ENCODE results near the gene KRTAP10-11. TPM values are rescaled to one million over a fixed set of nuclear protein-coding genes. Genes with fewer than 3 reads are reported as not detected.
"Not testable (repeated sequence)": the region's sequence is repeated elsewhere in the genome, so short reads cannot be mapped to it uniquely, and the experiment has no call there.

The KRTAP10-11 gene
- not detected for total RNA-seq
- long read RNA-seq, result 0 reads

- Histone ChIP-seq H3K27me3 (ENCODE audit: low read depth) (peaks cover 22% of the 10 kb centered on the region), H3K9me3 (replicated peaks) (peaks cover 27% of the 10 kb centered on the region)
- H3K4me3 ChIP-seq; DNase-seq; H3K4me1 ChIP-seq; H3K27ac ChIP-seq (replicated peaks); intact Hi-C loops (cut with micrococcal nuclease); H3K36me3 ChIP-seq: not testable (repeated sequence)
Observed at GRCh38 chr21:44646366-44647221, at the start of gene KRTAP10-11. Gene KRTAP10-11, plus strand, starts transcription at chr21:44646414. Its CDS starts 45 bp downstream, at chr21:44646459.

- H3K4me3 ChIP-seq, result no peak overlapping the region
- H3K9me3 ChIP-seq (replicated peaks), result peaks cover 10% of the 10 kb centered on the region
- DNase-seq, result no peak
- no peak overlapping the region for H3K27ac ChIP-seq (replicated peaks)
- TF ChIP-seq CTCF (IDR thresholded peaks at IDR 0.05; ENCODE audit: borderline replicate concordance), result no peak
- intact Hi-C loops (cut with micrococcal nuclease), result no loop called here
- peaks cover 4% of the 10 kb centered on the region for H3K4me1 ChIP-seq
- H3K36me3 ChIP-seq, result no peaks in the 10 kb centered on the region
- peaks cover 50% of the 10 kb centered on the region for H3K27me3 ChIP-seq (ENCODE audit: low read depth)
Observed at GRCh38 chr21:44598061-44598460, 48.2 kb upstream of the KRTAP10-11 start.

DNA sequence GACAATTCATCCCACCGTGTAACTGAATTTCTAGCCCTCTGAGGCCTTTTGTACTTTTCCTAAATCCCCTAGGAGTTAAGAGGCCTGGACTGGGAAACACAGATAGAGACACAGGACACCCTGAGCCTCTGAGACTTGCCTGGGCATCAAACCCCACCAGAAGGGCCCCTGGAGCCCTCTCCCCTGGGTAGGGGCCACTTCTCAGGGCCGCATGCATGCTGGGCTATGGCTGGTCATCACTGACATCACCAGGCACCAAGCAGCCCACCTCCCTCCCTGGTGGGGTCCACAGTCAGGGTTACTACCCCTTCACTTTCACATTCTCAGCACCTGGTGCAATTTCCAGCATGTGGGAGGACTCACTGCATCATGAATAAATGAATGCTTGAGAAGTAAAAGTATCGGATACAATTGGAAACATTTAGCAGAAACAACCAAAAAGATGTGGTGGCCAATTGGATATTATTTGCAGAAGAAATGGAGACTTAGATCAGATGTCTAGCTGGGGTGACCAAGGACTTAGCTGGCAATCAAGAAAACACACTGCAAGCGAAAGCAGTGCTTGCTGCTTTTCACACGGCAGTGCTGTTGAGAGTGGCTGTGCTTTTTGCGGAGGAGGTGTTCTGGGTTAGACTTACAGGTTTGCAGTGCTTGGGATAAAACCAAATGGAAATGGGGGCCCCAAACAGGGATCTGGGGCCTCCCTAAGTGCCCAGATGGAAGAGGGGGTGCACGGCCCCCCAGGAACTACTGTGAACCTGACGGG is 46.8 kb upstream of the KRTAP10-11 start:
- Histone ChIP-seq H3K36me3 (no peaks in the 10 kb centered on the region), H3K9me3 (replicated peaks) (peaks cover 10% of the 10 kb centered on the region), H3K27ac (replicated peaks) (no peak overlapping the region), H3K4me3 (no peak overlapping the region), H3K4me1 (no peaks in the 10 kb centered on the region), H3K27me3 (ENCODE audit: low read depth) (peaks cover 64% of the 10 kb centered on the region)
- TF ChIP-seq CTCF (IDR thresholded peaks at IDR 0.05; ENCODE audit: borderline replicate concordance), result no peak
- no peak for DNase-seq
- intact Hi-C loops (cut with micrococcal nuclease), result no loop called here

DNA sequence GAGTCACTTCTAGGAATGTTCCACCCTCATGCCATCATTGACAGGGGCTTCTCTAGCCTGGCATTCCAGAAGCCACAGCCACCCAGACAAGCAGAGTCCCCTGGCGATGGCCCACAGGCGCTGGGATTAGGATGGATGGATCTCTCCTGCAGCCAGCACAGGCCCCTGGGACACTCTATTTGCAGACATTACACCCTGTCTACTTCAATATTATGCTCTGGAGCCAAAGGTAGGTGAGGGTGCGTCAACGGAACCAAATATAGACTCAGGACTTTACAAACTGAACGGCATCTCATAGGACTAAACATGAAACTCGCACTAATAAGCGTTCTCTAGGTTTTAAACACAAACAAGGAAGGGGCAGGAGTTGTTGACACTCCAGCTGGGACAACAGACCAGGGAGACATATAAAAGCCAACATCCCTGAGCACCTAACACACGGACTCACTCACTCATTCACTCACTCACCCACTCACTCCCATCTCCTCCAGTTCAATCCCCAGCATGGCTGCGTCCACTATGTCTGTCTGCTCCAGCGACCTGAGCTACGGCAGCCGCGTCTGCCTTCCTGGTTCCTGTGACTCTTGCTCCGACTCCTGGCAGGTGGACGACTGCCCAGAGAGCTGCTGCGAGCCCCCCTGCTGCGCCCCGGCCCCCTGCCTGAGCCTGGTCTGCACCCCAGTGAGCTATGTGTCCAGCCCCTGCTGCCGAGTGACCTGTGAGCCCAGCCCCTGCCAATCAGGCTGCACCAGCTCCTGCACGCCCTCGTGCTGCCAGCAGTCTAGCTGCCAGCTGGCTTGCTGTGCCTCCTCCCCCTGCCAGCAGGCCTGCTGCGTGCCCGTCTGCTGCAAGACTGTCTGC is 45.9 kb upstream of the KRTAP10-11 start, which contains the start of gene KRTAP10-7:
Gene KRTAP10-7 (plus strand): TSS at position 480 of the 861 bp plus-strand sequence. CDS start 25 bp downstream, at position 505.
- Histone ChIP-seq H3K9me3 (replicated peaks) (peaks cover 10% of the 10 kb centered on the region), H3K27me3 (ENCODE audit: low read depth) (peaks cover 62% of the 10 kb centered on the region)
- H3K27ac ChIP-seq (replicated peaks); H3K4me1 ChIP-seq; H3K36me3 ChIP-seq; DNase-seq; intact Hi-C loops (cut with micrococcal nuclease); H3K4me3 ChIP-seq: not testable (repeated sequence)

DNA sequence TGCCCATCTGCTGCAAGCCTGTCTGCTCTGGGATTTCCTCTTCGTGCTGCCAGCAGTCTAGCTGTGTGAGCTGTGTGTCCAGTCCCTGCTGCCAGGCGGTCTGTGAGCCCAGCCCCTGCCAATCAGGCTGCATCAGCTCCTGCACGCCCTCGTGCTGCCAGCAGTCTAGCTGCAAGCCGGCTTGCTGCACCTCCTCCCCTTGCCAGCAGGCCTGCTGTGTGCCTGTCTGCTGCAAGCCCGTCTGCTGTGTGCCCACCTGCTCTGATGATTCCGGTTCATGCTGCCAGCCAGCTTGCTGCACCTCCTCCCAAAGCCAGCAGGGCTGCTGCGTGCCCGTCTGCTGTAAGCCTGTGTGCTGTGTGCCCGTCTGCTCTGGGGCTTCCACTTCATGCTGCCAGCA is 45.1 kb upstream of the KRTAP10-11 start:
- peaks cover 59% of the 10 kb centered on the region for H3K27me3 ChIP-seq (ENCODE audit: low read depth)
- not testable (repeated sequence) for H3K27ac ChIP-seq (replicated peaks)

DNA sequence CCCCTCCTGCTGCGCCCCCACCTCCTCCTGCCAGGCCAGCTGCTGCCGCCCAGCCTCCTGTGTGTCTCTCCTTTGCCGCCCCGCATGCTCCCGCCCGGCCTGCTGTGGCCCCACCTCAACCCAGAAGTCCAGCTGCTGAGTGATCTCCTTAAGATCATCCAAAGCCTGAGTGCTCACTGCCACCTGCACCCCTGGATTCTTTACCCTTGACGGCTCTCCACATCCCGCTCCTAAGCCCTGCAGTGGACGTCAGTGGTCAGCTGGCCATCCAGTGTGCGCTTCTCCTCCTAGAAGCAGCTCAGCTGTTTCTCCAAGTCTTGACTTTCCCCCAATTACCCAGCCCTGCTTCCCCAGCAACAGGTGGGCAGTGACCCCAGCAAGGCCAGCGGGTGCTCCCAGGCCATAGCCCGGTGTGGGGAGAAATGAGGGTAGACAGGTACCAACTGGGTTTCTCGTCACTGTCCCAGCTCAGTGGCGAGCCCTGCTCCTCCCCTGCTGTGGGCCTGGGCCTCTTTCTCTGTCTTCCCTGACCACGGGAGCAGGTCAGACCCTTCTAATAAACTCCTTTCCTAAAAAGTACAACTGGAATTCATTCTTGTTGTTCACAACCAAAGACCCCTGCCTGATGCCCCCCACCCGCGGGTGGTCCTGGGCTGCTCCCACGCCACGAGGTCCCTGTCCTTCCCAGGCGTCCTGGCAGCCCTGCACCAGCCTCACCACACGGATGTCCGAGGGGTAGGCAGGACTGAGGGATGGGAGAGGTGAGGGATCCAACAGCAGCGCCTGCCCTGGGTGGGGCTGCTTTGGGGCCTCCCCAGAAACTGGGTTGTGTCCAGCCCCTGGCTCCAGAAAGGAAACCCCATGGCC is 44.4 kb upstream of the KRTAP10-11 start:
- Histone ChIP-seq H3K27ac (replicated peaks) (no peak overlapping the region), H3K9me3 (replicated peaks) (peaks cover 15% of the 10 kb centered on the region), H3K4me1 (no peaks in the 10 kb centered on the region), H3K36me3 (no peaks in the 10 kb centered on the region), H3K4me3 (no peak overlapping the region), H3K27me3 (ENCODE audit: low read depth) (peaks cover 56% of the 10 kb centered on the region)
- intact Hi-C loops (cut with micrococcal nuclease), result no loop called here
- DNase-seq, result no peak
- TF ChIP-seq CTCF (IDR thresholded peaks at IDR 0.05; ENCODE audit: borderline replicate concordance), result no peak

More for the DNA sequence above, 45.1 kb upstream of the KRTAP10-11 start:
- intact Hi-C loops (cut with micrococcal nuclease); DNase-seq; H3K36me3 ChIP-seq; H3K4me1 ChIP-seq; H3K4me3 ChIP-seq: not testable (repeated sequence)
- peaks cover 10% of the 10 kb centered on the region for H3K9me3 ChIP-seq (replicated peaks)
